ENCODE data around the gene GRIP2.

GRIP2 gene

GRCh38 chr3:14471690-14472089 lies 68.5 kb downstream of the GRIP2 start:
- in situ Hi-C loops (cut with MboI; ENCODE audit: low sequenced_read_pairs), result no loop called here

- in situ Hi-C loops (cut with MboI; ENCODE audit: low sequenced_read_pairs), result no loop called here
These were observed 69.1 kb downstream of the GRIP2 start for GRCh38 chr3:14471016-14471415.

GRCh38 chr3:14470461-14470860 lies 69.7 kb downstream of the GRIP2 start:
- in situ Hi-C loops (cut with MboI; ENCODE audit: low sequenced_read_pairs), result no loop called here

GRCh38 chr3:14468621-14468981 lies 71.5 kb downstream of the GRIP2 start:
- in situ Hi-C loops (cut with MboI; ENCODE audit: low sequenced_read_pairs), result no loop called here

GRCh38 chr3:14467814-14468620 lies 72.1 kb downstream of the GRIP2 start:
- in situ Hi-C loops (cut with MboI; ENCODE audit: low sequenced_read_pairs), result no loop called here

GRCh38 chr3:14466179-14466903 lies 73.8 kb downstream of the GRIP2 start:
- in situ Hi-C loops (cut with MboI; ENCODE audit: low sequenced_read_pairs), result no loop called here

- in situ Hi-C loops (cut with MboI; ENCODE audit: low sequenced_read_pairs), result no loop called here
These were observed 74.7 kb downstream of the GRIP2 start for GRCh38 chr3:14465425-14465824.

- in situ Hi-C loops (cut with MboI; ENCODE audit: low sequenced_read_pairs), result no loop called here
These were observed 75.6 kb downstream of the GRIP2 start for GRCh38 chr3:14464521-14464920.

- in situ Hi-C loops (cut with MboI; ENCODE audit: low sequenced_read_pairs), result no loop called here
These were observed 76.0 kb downstream of the GRIP2 start for GRCh38 chr3:14464141-14464465.

- in situ Hi-C loops (cut with MboI; ENCODE audit: low sequenced_read_pairs), result no loop called here
These were observed 76.6 kb downstream of the GRIP2 start for GRCh38 chr3:14463330-14464140.

GRCh38 chr3:14462738-14463137 lies 77.4 kb downstream of the GRIP2 start:
- in situ Hi-C loops (cut with MboI; ENCODE audit: low sequenced_read_pairs), result no loop called here

GRCh38 chr3:14461748-14462324 lies 78.3 kb downstream of the GRIP2 start:
- in situ Hi-C loops (cut with MboI; ENCODE audit: low sequenced_read_pairs), result no loop called here

GRCh38 chr3:14461006-14461747 lies 79.0 kb downstream of the GRIP2 start:
- in situ Hi-C loops (cut with MboI; ENCODE audit: low sequenced_read_pairs), result no loop called here

- in situ Hi-C loops (cut with MboI; ENCODE audit: low sequenced_read_pairs), result no loop called here
These were observed 79.7 kb downstream of the GRIP2 start for GRCh38 chr3:14460342-14461005.

GRCh38 chr3:14459787-14460186 lies 80.4 kb downstream of the GRIP2 start:
- in situ Hi-C loops (cut with MboI; ENCODE audit: low sequenced_read_pairs), result no loop called here

- in situ Hi-C loops (cut with MboI; ENCODE audit: low sequenced_read_pairs), result no loop called here
These were observed 80.8 kb downstream of the GRIP2 start for GRCh38 chr3:14459384-14459783.

GRCh38 chr3:14458434-14459275 lies 81.5 kb downstream of the GRIP2 start:
- in situ Hi-C loops (cut with MboI; ENCODE audit: low sequenced_read_pairs), result no loop called here

- in situ Hi-C loops (cut with MboI; ENCODE audit: low sequenced_read_pairs), result no loop called here
These were observed 82.1 kb downstream of the GRIP2 start for GRCh38 chr3:14457999-14458398.

GRCh38 chr3:14457481-14457880 lies 82.7 kb downstream of the GRIP2 start:
- in situ Hi-C loops (cut with MboI; ENCODE audit: low sequenced_read_pairs), result no loop called here

Data from hTERT RPE-1 (cell line).